K562 (cell line): ENCODE results near the gene SPATA32. TPM values are rescaled to one million over a fixed set of nuclear protein-coding genes. Genes with fewer than 3 reads are reported as not detected.
A peak's percentile ranks its signal among the peaks of the same experiment; 100 is the strongest.

Experiments
- ATF7 ChIP-seq: fragments of 450-650 bp; IDR thresholded peaks from 2 replicates; pipeline ENCODE4 v1.7.1; 2014; ENCODE audit warnings: mild to moderate bottlenecking, moderate library complexity
- BCOR ChIP-seq: fragments of 450-650 bp; IDR thresholded peaks from 2 replicates; pipeline ENCODE4 v1.6.1; 2016
- KLF16 ChIP-seq: IDR thresholded peaks from 2 replicates; pipeline ENCODE4 v1.6.1; 2016; ENCODE audit warnings: antibody characterized with exemption
- MBD2 ChIP-seq: sonication (generic); IDR thresholded peaks from 2 replicates; pipeline ENCODE4 v1.6.1; 2016; ENCODE audit warnings: low read depth, borderline replicate concordance
- TRIM28 ChIP-seq: fragments of 450-650 bp; IDR thresholded peaks from 2 replicates; pipeline ENCODE4 v1.6.1; 2017
- ZBTB7A ChIP-seq: IDR thresholded peaks from 2 replicates; pipeline ENCODE4 v1.6.1; 2011; ENCODE audit warnings: low read depth, mild to moderate bottlenecking, low read length, moderate library complexity, borderline replicate concordance; ENCODE audit not compliant: control insufficient read depth
- ZNF76 ChIP-seq: fragments of 250-450 bp; sonication (Bioruptor Pico); IDR thresholded peaks from 2 replicates; pipeline ENCODE4 v1.4.0; 2020; ENCODE audit warnings: mild to moderate bottlenecking, moderate library complexity, borderline replicate concordance
- polyA plus RNA-seq, 8 experiments: library from polyadenylated mRNA; depleted of rRNA in 4 of 8; stranded (reverse) in 5 of 8; unstranded in 3 of 8; fragments of >200 nt; fragmentation: Nextera tagmentation in 2 of 8; fragmentation: Illumina TruSeq in 1 of 8; extraction: Ambion mirVana in 2 of 8; extraction: Trizol in 1 of 8; gene quantifications; 2 replicates each; pipeline versions ENCODE4 v1.2.1 to v1.2.3, GENCODE V29; 2011 to 2014; ENCODE audit warnings: inconsistent platforms in 1 of 8, missing spikeins in 1 of 8
- total RNA-seq, 7 experiments: library from RNA; depleted of rRNA in 6 of 7; stranded (reverse); fragments of >200 nt in 6 of 7; fragmentation: Illumina TruSeq in 2 of 7; extraction: Trizol in 2 of 7; gene quantifications; 2 replicates each; pipeline versions ENCODE4 v1.2.1 to v1.2.3, GENCODE V29; 2011 to 2021; ENCODE audit warnings: low replicate concordance in 1 of 7
- TF ChIP-seq, protein P1 (sequence below): sonication (generic); formaldehyde crosslinking; IDR thresholded peaks from 2 replicates; pipeline ENCODE4 v1.8.0; 2022; ENCODE audit warnings: missing genetic modification reagents, mild to moderate bottlenecking, borderline replicate concordance
- TF ChIP-seq, protein P2 (sequence below): fragments of 450-650 bp; IDR thresholded peaks from 2 replicates; pipeline ENCODE4 v1.6.1; 2016; ENCODE audit warnings: mild to moderate bottlenecking, moderate library complexity
- TF ChIP-seq, protein P3 (sequence below): fragments of 450-650 bp; formaldehyde crosslinking; conservative IDR thresholded peaks from 2 replicates; pipeline ENCODE4 v1.4.0; 2022; ENCODE audit warnings: mild to moderate bottlenecking, missing genetic modification characterization

The SPATA32 gene
- total and polyA plus RNA-seq, 9 of the 15 experiments (the other 6 are each of a cell fraction or from before 2014, with no cell fraction given) = 0.03 to 0.06 TPM; not detected in 7

DNA sequence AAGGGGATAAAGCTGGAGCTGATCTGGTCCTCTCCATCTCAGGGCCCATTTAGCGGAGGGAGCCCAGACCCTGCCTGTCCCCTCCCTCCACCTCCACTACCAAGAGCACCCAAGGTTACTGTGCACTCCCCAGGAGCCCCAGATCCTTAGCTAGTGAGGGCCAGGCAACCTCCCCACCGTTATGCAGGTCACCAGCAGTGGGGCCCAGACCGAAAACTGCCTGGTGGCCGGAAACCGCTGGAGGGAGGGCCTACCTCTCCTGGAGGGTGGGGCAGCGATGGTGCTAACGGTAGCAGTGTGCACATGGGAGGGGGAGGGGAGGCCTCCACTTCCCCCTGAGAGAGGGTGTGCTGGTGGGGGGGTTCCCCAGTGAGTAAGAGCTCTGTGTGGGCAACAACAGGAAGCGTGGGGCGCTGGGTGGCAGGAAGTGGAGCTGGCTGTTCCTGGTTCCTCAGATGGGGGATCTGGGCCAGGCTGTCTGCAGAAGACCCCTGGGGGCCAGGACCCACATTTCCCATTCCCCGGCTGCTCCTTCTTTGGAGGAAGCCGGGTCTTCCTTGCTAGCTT, 35.8 kb downstream of the SPATA32 start (continued):
- TF ChIP-seq, protein P1, sequence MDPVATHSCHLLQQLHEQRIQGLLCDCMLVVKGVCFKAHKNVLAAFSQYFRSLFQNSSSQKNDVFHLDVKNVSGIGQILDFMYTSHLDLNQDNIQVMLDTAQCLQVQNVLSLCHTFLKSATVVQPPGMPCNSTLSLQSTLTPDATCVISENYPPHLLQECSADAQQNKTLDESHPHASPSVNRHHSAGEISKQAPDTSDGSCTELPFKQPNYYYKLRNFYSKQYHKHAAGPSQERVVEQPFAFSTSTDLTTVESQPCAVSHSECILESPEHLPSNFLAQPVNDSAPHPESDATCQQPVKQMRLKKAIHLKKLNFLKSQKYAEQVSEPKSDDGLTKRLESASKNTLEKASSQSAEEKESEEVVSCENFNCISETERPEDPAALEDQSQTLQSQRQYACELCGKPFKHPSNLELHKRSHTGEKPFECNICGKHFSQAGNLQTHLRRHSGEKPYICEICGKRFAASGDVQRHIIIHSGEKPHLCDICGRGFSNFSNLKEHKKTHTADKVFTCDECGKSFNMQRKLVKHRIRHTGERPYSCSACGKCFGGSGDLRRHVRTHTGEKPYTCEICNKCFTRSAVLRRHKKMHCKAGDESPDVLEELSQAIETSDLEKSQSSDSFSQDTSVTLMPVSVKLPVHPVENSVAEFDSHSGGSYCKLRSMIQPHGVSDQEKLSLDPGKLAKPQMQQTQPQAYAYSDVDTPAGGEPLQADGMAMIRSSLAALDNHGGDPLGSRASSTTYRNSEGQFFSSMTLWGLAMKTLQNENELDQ (CRISPR knock-in tag) = 0 out of 2 replicates have a peak, but pooled peaks have one; percentile 35
- TF ChIP-seq, protein P2, sequence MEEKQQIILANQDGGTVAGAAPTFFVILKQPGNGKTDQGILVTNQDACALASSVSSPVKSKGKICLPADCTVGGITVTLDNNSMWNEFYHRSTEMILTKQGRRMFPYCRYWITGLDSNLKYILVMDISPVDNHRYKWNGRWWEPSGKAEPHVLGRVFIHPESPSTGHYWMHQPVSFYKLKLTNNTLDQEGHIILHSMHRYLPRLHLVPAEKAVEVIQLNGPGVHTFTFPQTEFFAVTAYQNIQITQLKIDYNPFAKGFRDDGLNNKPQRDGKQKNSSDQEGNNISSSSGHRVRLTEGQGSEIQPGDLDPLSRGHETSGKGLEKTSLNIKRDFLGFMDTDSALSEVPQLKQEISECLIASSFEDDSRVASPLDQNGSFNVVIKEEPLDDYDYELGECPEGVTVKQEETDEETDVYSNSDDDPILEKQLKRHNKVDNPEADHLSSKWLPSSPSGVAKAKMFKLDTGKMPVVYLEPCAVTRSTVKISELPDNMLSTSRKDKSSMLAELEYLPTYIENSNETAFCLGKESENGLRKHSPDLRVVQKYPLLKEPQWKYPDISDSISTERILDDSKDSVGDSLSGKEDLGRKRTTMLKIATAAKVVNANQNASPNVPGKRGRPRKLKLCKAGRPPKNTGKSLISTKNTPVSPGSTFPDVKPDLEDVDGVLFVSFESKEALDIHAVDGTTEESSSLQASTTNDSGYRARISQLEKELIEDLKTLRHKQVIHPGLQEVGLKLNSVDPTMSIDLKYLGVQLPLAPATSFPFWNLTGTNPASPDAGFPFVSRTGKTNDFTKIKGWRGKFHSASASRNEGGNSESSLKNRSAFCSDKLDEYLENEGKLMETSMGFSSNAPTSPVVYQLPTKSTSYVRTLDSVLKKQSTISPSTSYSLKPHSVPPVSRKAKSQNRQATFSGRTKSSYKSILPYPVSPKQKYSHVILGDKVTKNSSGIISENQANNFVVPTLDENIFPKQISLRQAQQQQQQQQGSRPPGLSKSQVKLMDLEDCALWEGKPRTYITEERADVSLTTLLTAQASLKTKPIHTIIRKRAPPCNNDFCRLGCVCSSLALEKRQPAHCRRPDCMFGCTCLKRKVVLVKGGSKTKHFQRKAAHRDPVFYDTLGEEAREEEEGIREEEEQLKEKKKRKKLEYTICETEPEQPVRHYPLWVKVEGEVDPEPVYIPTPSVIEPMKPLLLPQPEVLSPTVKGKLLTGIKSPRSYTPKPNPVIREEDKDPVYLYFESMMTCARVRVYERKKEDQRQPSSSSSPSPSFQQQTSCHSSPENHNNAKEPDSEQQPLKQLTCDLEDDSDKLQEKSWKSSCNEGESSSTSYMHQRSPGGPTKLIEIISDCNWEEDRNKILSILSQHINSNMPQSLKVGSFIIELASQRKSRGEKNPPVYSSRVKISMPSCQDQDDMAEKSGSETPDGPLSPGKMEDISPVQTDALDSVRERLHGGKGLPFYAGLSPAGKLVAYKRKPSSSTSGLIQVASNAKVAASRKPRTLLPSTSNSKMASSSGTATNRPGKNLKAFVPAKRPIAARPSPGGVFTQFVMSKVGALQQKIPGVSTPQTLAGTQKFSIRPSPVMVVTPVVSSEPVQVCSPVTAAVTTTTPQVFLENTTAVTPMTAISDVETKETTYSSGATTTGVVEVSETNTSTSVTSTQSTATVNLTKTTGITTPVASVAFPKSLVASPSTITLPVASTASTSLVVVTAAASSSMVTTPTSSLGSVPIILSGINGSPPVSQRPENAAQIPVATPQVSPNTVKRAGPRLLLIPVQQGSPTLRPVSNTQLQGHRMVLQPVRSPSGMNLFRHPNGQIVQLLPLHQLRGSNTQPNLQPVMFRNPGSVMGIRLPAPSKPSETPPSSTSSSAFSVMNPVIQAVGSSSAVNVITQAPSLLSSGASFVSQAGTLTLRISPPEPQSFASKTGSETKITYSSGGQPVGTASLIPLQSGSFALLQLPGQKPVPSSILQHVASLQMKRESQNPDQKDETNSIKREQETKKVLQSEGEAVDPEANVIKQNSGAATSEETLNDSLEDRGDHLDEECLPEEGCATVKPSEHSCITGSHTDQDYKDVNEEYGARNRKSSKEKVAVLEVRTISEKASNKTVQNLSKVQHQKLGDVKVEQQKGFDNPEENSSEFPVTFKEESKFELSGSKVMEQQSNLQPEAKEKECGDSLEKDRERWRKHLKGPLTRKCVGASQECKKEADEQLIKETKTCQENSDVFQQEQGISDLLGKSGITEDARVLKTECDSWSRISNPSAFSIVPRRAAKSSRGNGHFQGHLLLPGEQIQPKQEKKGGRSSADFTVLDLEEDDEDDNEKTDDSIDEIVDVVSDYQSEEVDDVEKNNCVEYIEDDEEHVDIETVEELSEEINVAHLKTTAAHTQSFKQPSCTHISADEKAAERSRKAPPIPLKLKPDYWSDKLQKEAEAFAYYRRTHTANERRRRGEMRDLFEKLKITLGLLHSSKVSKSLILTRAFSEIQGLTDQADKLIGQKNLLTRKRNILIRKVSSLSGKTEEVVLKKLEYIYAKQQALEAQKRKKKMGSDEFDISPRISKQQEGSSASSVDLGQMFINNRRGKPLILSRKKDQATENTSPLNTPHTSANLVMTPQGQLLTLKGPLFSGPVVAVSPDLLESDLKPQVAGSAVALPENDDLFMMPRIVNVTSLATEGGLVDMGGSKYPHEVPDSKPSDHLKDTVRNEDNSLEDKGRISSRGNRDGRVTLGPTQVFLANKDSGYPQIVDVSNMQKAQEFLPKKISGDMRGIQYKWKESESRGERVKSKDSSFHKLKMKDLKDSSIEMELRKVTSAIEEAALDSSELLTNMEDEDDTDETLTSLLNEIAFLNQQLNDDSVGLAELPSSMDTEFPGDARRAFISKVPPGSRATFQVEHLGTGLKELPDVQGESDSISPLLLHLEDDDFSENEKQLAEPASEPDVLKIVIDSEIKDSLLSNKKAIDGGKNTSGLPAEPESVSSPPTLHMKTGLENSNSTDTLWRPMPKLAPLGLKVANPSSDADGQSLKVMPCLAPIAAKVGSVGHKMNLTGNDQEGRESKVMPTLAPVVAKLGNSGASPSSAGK = peak; percentile 68
- TF ChIP-seq ATF7 (peak; percentile 63), KLF16 (0 out of 2 replicates have a peak, but pooled peaks have one; percentile 29), BCOR (peak; percentile 52), TRIM28 (0 out of 2 replicates have a peak, but pooled peaks have one; percentile 30), ZBTB7A (0 out of 2 replicates have a peak, but pooled peaks have one; percentile 78), MBD2 (peak; percentile 11; the same call in 1 of the 2 replicates), ZNF76 (0 out of 2 replicates have a peak, but pooled peaks have one; percentile 13)
- TF ChIP-seq, protein P3, sequence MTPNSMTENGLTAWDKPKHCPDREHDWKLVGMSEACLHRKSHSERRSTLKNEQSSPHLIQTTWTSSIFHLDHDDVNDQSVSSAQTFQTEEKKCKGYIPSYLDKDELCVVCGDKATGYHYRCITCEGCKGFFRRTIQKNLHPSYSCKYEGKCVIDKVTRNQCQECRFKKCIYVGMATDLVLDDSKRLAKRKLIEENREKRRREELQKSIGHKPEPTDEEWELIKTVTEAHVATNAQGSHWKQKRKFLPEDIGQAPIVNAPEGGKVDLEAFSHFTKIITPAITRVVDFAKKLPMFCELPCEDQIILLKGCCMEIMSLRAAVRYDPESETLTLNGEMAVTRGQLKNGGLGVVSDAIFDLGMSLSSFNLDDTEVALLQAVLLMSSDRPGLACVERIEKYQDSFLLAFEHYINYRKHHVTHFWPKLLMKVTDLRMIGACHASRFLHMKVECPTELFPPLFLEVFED (CRISPR knock-in tag) = no peak
